Panc1 (cell line): ENCODE results near the gene ABHD2.

Experiments
- CTCF ChIP-seq: fragments of 450-650 bp; IDR thresholded peaks from 2 replicates; pipeline ENCODE4 v1.5.1; 2017; ENCODE audit warnings: mild to moderate bottlenecking
- POLR2AphosphoS5 ChIP-seq: IDR thresholded peaks from 2 replicates; pipeline ENCODE4 v1.6.1; 2012; ENCODE audit warnings: mild to moderate bottlenecking, low read depth, low read length, moderate library complexity
- REST ChIP-seq, 2 experiments: IDR thresholded peaks; 2 replicates each; pipeline ENCODE4 v1.6.1; 2011 to 2012; ENCODE audit warnings: low read depth in 2 of 2, control low read depth in 1 of 2, low read length in 1 of 2, mild to moderate bottlenecking in 1 of 2, moderate library complexity in 1 of 2; ENCODE audit not compliant: insufficient read depth in 1 of 2
- SIN3A ChIP-seq: IDR thresholded peaks from 2 replicates; pipeline ENCODE4 v1.6.1; 2012; ENCODE audit warnings: low read depth, mild to moderate bottlenecking, low read length, moderate library complexity, borderline replicate concordance; ENCODE audit not compliant: insufficient read depth

GRCh38 chr15:89078851-89079810 lies 9.1 kb upstream of the ABHD2 start:
- TF ChIP-seq POLR2AphosphoS5: no peak
- TF ChIP-seq CTCF: no peak
- TF ChIP-seq SIN3A: no peak
- TF ChIP-seq REST (IDR thresholded peaks at IDR 0.05; ENCODE audit: insufficient read depth in 1 of 2, low read depth in 2 of 2, low read length in 1 of 2): no peak
